CD4-positive, alpha-beta T cell treated with Interleukin-17A for 4 hours (primary cell): ENCODE results near the gene UTP25.

ENCODE experiments used
- DNase-seq: peaks from one replicate; pipeline ENCODE4 v3.0.0-alpha.2; 2020; ENCODE audit warnings: mixed read lengths

UTP25 gene

DNA sequence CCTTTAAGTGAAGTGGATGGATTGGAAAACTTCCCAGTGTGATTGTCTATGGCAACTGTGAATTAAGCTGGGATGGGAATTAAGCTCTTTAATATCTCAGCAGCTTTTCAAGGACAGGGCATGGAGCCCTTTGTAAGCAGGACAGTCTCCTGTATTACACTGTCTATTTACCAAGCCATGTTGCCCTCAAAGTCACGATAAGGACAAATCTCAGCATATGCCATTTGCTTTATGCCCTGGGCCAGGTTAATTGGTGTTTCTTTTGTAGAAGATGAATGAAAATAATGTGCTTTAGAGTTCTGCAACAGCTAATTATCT, 17.6 kb downstream of the UTP25 start:
- no peak for DNase-seq

DNA sequence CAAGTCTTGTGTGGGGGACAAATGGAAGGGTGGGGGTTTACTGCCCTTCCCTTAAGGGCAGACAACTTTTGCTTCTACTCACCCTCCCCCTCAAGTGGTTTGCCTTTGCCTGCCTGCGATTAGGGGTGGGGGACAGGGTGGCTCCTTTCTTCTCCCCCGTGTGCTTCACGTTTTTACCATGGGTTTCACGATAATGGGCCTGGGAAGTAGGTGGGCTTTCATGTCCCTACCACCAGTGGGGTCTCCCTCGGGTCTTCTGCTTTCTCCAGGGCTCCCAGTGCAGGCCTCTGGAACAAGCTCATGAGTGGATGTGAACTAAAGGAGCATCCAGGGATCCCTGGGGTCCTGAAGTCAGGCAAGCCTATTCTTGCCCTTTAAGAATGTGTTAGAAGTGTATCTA, 21.6 kb downstream of the UTP25 start:
- DNase-seq = no peak

DNA sequence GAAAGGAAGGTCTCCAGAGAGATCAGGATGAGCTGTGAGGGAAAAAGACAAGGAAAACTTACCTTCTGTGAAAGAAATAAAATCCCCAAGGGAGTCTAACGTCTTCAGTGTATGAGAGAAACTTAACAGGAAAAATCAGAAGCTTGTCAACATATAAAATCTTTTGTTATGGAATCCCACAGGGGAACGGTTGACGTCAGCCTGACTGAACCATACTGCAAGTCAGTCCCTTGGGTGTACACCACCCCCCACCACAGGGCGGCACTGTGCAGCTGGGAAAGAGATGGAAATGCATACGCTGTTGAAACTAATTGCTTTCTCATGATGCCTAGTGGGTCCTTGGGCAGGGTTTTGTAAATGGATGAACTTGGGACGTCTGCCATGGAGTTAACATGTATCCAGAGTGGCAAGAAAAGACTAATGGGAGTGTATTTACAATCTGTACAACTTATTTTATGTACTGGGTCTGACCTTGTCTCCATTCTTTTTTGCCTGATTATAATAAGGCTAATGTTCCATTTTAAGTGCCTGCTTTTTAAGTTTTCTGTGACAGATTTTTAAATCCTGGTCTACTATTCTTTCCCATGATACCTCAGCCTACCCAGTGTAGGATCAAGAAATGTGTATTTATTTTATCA, 22.7 kb downstream of the UTP25 start:
- DNase-seq = peak; percentile 26

DNA sequence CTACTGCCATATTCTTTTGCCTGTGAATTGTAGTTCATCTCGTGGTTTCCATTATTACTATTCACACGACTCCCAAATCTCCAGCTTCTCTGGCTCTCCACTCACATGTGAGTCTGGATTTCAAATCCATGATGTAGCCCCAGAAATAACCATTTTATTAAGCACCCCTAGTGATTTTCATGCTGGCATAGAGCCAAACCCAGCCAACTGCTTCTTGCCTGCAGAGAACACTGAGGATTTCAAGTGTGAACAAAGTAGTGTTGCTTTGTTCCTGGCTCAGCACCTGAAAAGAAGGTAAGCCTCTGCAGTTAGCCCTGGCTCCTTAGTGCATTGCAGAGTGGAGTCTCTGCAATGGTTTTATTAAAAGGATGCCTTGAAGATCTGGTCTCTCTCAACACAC, 25.9 kb downstream of the UTP25 start:
- DNase-seq = no peak

DNA sequence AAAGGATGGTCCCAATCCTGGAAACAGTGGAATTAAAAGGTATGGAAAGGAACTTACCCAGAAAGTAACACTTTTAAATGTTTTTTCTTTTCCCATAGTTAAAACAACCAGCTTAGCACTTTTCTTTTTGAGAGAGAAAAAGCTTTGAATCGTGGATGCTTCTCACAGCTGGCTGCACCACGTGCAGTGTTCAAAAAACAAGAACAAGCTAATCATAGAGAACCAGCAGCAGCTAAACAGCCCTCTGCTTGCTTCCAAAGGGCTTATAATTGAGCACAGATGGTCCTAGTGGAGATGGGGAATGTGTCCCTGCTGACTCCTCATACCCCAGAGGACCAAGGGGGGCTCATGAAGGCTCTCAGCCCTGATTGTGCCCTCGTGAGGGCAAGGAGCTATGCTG, 26.4 kb downstream of the UTP25 start:
- DNase-seq = no peak

DNA sequence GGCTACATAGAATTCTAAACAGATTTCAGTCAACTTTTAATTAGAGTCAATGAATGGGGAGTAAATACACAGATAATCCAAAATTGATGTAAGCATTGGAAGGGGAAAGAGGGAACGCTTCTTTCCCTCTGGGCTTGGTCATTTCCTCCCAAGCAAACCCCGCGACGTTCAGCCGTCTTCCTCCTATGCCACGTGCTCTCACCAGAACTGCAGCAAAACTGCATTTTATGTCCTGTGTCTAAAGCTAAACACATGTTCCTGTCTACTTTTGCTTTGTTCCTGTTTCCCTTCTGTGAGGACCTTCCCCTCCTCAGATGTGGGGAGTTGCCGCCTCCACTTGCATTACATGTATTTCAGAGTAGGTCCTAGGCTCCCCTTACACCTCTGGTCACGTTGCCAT, 27.2 kb downstream of the UTP25 start:
- DNase-seq = no peak

DNA sequence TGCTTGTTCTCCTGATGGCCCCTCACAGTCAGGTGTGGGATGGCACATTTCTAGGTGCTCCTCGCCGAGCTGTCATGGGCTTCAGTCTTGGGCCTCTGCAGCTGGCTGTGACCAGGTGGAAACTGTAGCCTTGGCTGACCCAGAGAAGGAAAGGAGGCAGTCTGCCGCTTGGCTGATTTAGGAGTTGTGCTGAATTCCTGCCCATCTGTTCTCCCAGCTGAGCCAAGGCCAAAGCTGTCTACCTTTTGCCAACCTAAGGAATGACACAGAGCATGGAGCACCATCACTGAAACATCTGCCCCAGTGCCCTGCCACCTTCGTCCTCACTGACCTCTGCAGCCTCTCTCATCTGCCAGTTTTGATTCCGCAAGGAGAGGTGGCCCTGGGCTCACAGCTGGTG, 27.9 kb downstream of the UTP25 start:
- DNase-seq = no peak

DNA sequence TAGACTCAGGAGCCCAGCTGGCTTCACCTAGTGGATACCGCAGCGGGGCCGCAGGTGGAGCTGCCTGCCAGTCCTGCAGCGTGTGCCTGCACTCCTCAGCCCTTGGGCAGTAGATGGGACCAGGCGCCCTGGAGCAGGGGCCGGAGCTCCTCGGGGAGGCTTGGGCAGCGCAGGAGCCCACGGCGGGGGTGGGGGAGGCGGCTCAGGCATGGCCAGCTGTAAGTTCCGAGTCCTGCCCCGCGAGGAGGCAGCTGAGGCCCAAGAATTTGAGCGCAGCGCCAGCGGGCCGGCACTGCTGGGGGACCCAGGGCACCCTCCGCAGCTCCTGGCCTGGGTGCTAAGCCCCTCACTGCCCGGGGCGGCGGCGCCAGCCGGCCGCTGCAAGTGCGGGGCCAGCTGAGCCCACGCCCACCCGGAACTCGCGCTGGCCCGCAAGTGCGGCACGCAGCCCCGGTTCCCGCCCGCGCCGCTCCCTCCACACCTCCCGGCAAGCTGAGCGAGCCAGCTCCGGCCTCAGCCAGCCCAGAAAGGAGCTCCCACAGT, 30.9 kb downstream of the UTP25 start:
- DNase-seq = no peak

DNA sequence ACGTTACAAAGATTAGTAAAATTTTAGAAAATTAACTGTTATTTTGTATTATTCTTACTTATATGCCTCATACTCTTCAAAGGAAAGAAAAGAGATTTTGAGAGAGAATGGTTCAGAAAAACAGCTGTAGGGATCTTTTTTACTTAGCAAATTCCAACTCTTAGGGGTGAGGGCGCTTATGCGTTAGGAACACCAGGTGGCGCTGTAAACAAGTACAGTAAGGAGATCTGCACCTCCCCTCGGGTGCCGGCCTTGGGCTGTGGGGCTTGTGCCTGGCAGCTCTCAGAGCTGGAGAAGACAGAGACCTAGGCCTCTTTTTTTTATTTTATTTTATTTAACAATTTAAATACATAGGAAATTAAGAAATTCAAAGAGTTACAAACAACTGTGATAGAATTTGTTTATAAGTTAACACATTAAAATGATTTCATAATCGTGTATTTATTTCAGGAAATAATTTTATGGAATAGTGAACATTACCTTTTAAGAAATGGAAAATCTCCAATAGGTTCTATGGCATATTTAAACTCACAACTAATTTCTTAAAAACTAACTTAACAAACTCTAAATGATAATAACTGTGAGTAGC, 32.6 kb downstream of the UTP25 start:
- peak; percentile 80 for DNase-seq

DNA sequence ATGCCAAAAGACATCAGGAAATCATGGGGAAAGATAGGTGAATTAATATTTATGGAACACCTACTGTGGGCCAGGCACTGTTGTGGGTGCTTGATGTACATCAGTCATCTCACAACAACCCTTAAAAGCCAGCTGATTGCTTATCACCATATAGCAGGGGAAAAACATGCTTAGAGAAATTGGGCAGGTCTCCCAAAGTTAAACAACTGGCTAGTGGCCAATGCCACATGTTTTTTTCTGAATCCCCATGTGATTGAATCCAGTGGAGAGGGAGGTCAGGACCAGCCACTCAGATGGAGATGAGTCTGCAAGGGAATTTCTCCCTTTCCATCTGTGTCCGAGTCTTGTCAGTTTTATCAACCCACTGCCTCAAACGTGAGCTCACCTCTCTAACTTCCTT, 33.5 kb downstream of the UTP25 start:
- DNase-seq = no peak

DNA sequence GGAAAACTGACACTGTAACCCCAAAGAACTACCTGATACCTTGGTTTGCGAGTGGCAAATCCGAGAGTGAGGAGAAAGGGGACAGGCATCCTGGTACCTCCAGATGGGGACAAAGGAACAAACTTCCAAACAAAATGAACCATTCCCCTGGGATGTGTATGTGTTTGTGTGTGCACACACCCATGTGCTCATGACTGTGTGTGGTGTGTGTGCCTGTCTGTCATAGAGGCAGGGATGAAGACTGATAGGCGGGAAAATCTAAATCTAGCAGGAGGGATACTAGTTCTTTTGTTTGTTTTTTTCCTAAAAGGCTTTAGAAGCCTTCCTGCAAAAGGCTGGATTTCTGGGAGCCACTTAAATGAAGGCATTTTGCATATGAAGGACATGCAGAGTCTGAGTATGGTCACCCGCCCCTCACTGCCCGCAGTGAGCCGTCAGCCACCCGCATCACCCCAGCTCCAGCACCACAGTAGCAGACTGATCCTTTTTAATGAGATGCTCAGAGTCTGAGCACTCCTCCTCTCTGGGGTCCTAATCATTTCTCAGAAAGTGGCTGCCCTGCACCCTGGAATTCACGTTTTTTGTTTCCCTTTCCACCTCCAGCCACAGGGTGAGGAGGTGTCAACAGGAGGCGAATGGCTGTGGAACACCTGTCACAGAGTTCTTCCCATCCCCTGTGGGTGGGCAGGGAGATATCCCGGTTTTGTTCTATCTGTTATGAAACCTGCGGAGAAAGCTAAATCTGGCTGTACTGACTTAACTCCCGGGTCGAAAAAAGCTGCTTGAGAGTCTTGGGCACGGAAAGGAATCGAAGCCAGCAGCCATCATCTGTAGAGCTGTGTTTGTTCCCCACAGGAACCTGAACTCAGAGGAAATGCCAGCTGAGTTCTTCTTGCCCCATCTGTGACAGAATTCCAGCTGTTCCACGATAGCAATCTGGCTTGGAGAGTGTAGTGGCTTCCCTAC, 34.9 kb downstream of the UTP25 start:
- DNase-seq = no peak

DNA sequence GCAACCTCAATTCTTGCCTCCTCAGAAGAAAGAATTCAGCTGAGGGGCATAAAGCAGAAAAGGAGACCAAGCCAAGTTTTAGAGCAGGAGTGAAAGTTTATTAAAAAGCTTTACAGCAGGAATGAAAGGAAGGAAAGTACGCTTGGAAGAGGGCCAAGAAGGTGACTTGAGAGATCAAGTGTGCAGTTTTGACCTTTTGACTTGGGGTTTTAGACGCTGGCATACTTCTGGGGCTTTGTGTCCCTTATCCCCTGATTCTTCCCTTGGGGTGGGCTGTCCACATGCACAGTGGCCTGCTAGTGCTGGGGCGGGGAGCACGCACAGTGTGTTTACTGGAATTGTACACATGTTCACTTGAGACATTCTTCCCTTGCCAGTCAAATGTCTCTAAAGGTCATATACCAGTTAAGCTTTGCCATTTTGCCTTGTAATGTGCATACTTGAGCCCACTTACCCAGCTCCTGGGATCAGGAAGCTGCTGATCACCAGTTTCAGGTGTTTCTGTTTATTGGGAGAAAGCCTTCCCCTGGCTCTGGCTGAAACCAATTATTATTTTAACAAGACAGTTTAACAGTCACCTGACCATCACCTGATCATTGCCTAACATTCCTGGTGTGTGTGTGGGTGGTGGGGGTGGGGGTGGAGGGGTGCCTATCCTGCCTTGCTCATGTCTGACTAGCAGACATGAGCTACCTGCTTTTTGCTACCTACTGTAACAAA, 36.2 kb downstream of the UTP25 start:
- DNase-seq = no peak

DNA sequence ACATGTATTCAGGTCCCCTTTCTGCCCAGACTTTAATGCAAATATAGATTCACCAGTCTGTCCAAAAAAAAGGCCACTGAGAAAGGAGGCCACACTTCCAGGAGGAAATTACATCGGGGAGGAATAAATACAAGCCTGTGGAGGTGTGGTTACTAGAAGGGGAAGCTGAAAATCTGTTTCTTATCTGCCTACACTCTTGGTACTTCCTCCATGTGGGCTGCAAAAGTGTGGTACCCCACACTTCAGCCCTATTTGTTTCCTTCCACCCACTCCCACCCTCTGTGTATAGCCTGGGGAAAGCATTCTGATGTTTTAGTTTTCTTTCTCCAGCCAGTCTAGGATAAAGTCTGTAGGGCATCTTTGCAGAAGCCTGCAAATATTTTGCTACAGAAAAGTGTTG, 38.4 kb downstream of the UTP25 start:
- DNase-seq = no peak

DNA sequence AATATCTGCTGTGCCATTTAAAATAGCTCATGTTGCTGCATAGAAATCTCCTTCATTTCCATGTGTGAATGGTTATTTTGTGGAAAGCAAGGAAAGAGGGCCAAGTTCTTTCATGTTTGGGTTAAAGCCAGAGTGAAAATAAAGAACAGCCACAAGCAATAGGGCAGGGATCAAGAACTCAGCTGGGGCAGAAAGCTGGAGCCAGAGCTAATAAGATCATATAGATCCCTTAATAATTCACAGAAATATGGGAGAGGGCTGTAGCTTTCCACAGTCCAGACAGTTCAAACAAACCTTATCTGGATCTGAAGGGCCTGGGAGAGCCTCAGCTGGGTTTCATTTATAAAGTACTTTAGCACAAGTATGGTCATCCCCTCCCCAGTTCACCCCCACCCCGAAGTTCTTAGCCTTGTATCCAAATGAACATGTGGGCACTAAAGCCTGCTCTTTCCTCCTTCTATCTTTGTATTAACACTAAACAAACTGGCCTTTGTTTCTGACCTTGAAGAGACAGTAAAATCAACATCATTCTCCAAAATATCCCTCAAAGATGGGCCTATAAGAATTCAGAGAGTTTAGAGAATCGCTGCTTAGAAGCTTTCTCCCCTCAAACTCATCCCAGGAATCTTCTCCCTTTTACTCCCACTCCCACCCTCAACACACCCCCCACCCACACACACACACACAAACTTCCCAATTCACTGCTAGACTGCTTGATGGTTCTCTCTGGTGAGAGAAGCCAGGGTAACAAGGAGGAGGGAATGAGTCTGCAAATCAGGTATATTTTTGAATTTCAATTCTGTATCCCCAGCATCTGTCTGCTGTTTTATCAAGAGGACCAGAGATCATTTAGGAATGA, 41.7 kb downstream of the UTP25 start:
- DNase-seq = no peak

DNA sequence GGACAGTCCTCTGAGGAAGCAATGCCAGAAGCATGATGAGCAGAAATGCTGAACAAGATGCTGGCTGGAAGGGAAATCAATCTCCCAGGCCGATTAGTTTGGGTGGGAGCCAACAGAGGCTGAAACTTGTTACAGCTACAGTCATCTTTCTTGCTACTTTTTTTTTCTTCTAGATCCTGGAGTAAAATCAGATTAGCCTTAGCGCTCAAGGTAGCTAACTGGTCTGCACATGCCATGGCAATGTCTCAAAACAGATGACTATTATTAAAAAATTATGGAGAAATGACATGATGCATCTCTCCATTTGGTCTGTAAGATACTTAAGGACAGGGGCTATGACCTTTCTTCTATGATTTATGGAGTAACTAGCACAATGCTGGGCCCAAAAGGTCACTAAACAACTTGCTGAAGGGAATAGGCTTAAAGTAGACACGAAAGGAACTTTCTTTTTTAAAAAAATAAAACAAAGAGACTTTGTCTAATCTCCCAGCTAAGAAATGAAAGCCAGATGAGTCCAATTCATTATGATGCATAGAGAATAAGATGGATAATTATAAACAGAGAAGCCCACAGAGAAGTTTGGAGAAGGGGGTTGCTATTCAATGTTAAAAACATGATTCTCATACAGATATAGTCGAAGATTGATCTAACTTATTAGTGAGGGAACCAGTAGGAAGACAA, 42.5 kb downstream of the UTP25 start:
- no peak for DNase-seq

DNA sequence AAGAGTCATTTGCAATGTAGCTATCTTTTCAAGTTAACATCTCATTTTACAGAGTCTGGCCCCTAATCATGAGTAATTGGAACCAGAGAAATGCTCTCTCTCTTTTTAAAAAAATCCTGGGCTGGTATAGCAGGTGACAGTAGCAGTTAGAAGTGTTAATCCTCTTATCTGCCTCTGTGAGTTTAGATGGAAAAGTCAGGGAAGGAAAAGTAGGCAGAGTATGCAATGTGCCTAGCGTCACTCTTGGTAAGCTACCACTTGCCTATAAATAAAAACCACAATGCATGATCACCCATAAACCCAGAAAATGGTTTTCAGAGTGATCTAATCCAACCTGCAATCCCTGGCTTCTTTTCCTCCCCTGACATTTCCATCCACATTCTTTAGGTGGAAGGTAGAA, 43.2 kb downstream of the UTP25 start:
- DNase-seq = no peak

DNA sequence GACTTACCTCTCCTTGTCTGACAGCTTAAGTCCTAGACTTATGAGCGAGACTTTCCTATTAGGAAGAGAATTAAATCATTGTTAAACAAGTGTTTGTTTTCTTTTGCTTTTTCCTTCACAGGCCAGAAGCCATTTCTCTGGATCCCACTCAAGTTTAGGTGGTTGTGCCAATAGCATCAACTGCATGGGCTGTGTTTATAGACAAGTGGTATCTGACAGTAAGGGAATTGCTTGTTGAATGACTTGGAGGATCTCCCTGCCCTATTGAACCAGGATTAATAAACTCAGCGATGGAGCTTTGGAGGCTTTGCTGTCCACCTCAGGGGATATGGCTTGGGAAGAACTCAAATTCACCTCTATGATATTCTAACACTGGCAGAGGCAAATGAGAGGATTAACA, 43.7 kb downstream of the UTP25 start:
- DNase-seq = no peak

DNA sequence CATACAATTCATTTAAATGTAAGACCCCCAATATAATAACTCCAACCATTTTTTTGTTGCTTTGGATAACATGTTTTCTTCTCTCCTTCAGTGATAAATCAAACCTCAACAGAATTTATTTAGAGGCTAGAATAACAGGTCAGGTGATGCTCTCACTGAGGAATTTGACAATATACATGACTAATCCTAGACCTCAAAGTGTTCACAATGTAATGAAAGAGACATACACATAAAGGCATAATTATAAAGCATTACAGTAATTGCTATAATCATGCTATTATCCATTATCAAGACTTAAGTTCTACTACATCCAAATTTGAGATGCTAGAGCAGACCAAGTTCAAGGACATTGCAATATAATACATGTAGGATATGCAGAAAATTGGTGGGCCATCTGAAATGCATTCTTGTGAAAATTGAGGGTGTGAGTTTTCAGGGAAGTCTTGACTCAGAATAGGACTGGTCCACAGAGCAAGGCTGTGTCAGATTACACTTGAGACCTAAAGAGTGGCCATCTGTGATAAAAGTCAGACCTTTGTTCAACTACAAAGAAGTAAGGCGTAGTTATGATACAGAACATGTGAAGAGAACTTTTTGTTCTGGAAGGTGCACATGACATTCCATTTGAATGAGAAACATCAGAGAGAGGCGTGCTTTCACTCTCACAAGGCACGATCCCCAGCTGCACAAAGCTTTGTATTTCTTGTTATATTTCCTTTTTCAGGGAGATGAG, 45.5 kb downstream of the UTP25 start:
- no peak for DNase-seq

DNA sequence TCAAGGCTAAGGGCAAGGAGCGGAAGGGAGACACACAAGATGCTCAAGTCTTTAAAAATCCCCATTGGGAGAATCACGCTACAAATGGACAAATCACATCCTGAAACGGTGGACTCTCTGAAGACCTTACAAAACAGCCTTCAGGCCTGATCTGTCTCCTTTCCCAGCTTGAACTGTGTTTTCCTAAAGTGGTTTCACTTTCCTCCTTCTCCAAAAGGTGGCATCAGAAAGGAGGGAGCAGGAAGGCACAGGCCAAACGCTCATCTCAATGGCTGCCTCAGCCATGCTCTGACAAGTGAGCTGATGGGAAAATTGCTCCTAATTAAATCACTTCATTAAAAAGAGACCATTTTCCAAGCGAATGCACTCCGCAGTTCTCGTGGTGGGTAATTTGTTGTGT, 47.7 kb downstream of the UTP25 start:
- DNase-seq = no peak

DNA sequence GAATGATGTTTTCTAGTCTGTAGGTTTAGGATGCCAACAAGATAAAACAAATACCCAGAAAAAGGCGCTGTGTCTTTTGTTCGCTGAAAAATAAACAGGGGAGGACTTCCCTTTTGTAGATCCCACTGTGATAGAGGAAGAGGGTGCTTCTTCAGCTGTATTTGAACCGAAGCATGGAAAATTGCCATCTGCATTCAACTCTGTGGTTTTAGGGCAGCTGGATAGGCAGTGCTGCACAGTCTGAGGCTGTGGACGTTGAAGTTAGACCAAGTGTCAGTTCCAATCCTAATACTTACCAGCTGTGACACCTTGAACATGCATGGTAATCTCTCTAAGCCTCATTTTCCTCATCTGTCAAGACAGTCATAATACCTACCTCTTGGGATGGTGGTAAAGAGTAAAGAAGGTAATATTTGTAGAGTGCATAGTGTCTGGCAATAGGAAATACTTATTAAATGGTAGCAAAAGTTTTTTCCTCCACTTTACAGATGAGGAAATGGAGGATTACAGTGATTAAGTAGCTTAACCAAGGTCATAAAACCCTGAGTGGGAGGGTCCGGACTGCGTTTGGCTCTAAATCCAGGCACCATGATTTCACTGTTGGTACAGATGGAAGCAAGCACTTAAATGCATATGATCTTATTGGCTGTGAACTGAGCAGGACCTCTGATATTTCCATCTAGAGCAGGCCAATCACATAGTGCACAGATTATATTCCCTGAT, 48.5 kb downstream of the UTP25 start:
- DNase-seq = no peak
